AG09309 (cell line): ENCODE results near the gene MEGF9.

Experiments used
- DNase-seq: peaks from one replicate; pipeline ENCODE4 v3.0.0-alpha.2; 2010; ENCODE audit warnings: low read depth
- H3K4me3 ChIP-seq: 2 replicates; pipeline ENCODE4 v1.5.1; 2011; ENCODE audit warnings: mild to moderate bottlenecking, low read depth, low read length, moderate library complexity; ENCODE audit not compliant: control insufficient read depth
- CTCF ChIP-seq: IDR thresholded peaks from 2 replicates; pipeline ENCODE4 v1.5.1; 2011; ENCODE audit warnings: mild to moderate bottlenecking, low read depth, low read length, inconsistent platforms; ENCODE audit not compliant: insufficient read depth, control insufficient read depth; ENCODE audit errors: missing control alignments

Gene MEGF9

GRCh38 chr9:120714846-120715388 is 647 bp upstream of the MEGF9 start:
- no peak for TF ChIP-seq CTCF
- DNase-seq = no peak
- peak overlapping the region; percentile 49 for H3K4me3 ChIP-seq

- peak overlapping the region; percentile 65 for H3K4me3 ChIP-seq
- DNase-seq = no peak
- TF ChIP-seq CTCF = no peak
Observed at GRCh38 chr9:120713257-120714087, 798 bp downstream of the MEGF9 start.

- no peak for DNase-seq
- no peak overlapping the region for H3K4me3 ChIP-seq
- TF ChIP-seq CTCF = no peak
Observed at GRCh38 chr9:120712539-120713031, 1.7 kb downstream of the MEGF9 start.

- no peak overlapping the region for H3K4me3 ChIP-seq
- TF ChIP-seq CTCF = no peak
- DNase-seq = no peak
Observed at GRCh38 chr9:120711841-120712538, 2.3 kb downstream of the MEGF9 start.

GRCh38 chr9:120711354-120711753 is 2.9 kb downstream of the MEGF9 start:
- DNase-seq = no peak
- H3K4me3 ChIP-seq = no peak overlapping the region
- no peak for TF ChIP-seq CTCF

- peak overlapping the region; percentile 43 for H3K4me3 ChIP-seq
- TF ChIP-seq CTCF = no peak
- DNase-seq = no peak
Observed at GRCh38 chr9:120710110-120710981, 3.9 kb downstream of the MEGF9 start.
